Ovary (tissue), 10 donors: ENCODE measurements around the gene RGS19. TPM values are rescaled to one million over a fixed set of nuclear protein-coding genes. Genes with fewer than 3 reads are reported as not detected.
"Not testable (repeated sequence)": the region's sequence is repeated elsewhere in the genome, so short reads cannot be mapped to it uniquely, and the experiment has no call there.

Experiments
- DNase-seq, 5 donors: peaks; one replicate each; pipeline ENCODE4 v3.0.0-alpha.2; 2019 to 2020
- H3K27ac ChIP-seq, 2 donors: fragments of 200-600 bp; one replicate each; pipeline versions ENCODE4 v1.5.1 to v1.8.0; 2019 to 2022
- H3K27me3 ChIP-seq: fragments of 200-600 bp; one replicate; pipeline ENCODE4 v1.8.0; 2022
- H3K36me3 ChIP-seq: fragments of 200-600 bp; sonication (generic); one replicate; pipeline ENCODE4 v1.5.1; 2019
- H3K4me1 ChIP-seq: one replicate; pipeline ENCODE4 v1.8.1; 2013; ENCODE audit warnings: mild to moderate bottlenecking, moderate library complexity; ENCODE audit not compliant: insufficient read depth
- H3K4me3 ChIP-seq: fragments of 200-600 bp; sonication (generic); one replicate; pipeline ENCODE4 v1.5.1; 2017
- H3K9me3 ChIP-seq, 2 donors: fragments of 200-600 bp in 1 of 2; sonication (generic) in 1 of 2; one replicate each; pipeline versions ENCODE4 v1.5.1 to v1.8.1; 2013 to 2019; ENCODE audit warnings: mild to moderate bottlenecking in 1 of 2, moderate library complexity in 1 of 2
- EP300 ChIP-seq: sonication (generic); formaldehyde crosslinking; IDR thresholded peaks from one replicate; pipeline ENCODE4 v1.6.1; 2017; ENCODE audit warnings: antibody characterized with exemption
- POLR2A ChIP-seq: fragments of 450-650 bp; IDR thresholded peaks from one replicate; pipeline ENCODE4 v1.6.1; 2017; ENCODE audit warnings: antibody characterized with exemption, mild to moderate bottlenecking, moderate library complexity
- WGBS, 3 donors: extraction: QIAGEN DNeasy Blood & Tissue Kit in 1 of 3; methylation state at CpG; one replicate each; pipeline versions ENCODE4 v1.1.5 to v1.1.7; 2013 to 2017; 5-methylcytosine and 5-hydroxymethylcytosine counted together
- intact Hi-C, 4 donors: fragments of 100-400 bp; cut with DNase I; formaldehyde crosslinking; loops; one replicate each; pipeline versions ENCODE4 v1.11.0 to v1.15.1; 2022 to 2023
- long read RNA-seq, 3 donors: library from polyadenylated mRNA in 2 of 3; unstranded in 2 of 3; transcript quantifications; one replicate each; pipeline ENCODE4 v2.0.0 and lab custom pipeline, GENCODE V29; 2021 to 2026
- polyA plus RNA-seq, 2 donors: library from polyadenylated mRNA; stranded (reverse); fragments of 200-250 nt in 1 of 2; fragments of 350-450 nt in 1 of 2; fragmentation: Illumina TruSeq in 1 of 2; extraction: RNeasy Lipid Tissue Mini Kit (QIAGEN cat#74804) in 1 of 2; gene quantifications; one replicate each; pipeline ENCODE4 v1.2.3, GENCODE V29; 2013 to 2014
- total RNA-seq, 7 donors: library from RNA; depleted of rRNA in 2 of 7; stranded (reverse); fragments of >200 nt in 2 of 7; fragmentation: NEBNext Ultra II Directional in 3 of 7; extraction: Animal tissue kit (Norgen Biotek cat#: 25700) in 3 of 7; gene quantifications; one replicate each; pipeline versions ENCODE4 v1.1.0 to v1.2.4, GENCODE V29; 2016 to 2023
- TF ChIP-seq, protein P1 (sequence below), 3 donors: fragments of 450-650 bp in 2 of 3; fragments of 200-600 bp in 1 of 3; IDR thresholded peaks; one replicate each; pipeline versions ENCODE4 v1.5.1 to v1.8.0; 2016 to 2022; ENCODE audit warnings: antibody characterized with exemption in 3 of 3, mild to moderate bottlenecking in 1 of 3
- donor health status: DM: no; HTN: no; CAD: no; lungs with moderate emphysema.
- donor health status: DM: no; HTN: no; CAD: no.
- donor health status: Bipolar disorder and iron deficiency.
- donor health status: DM: yes; HTN: yes; CAD: no.
- donor health status: DM: no; HTN: no; CAD: no.
- donor health status: DM: yes; HTN: yes; CAD: no.

Gene RGS19, protein sequence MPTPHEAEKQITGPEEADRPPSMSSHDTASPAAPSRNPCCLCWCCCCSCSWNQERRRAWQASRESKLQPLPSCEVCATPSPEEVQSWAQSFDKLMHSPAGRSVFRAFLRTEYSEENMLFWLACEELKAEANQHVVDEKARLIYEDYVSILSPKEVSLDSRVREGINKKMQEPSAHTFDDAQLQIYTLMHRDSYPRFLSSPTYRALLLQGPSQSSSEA
- total RNA-seq (1 to 10 TPM; 3.3 to 7.6 (median 4.6) TPM), polyA plus RNA-seq (1 to 10 TPM; 2.1 to 4.5 TPM)
- long read RNA-seq, donor 1, transcript RGS19-201 (6 exons, 1,510 nt) = major isoform, 11 of 26 reads
- long read RNA-seq, donor 1, transcript RGS19-202 (6 exons, 1,593 nt) = minor isoform, 8 of 26 reads
- long read RNA-seq, donor 1, partial matches to known transcripts = 2 of 26 reads
- long read RNA-seq, donor 1, other reads (novel, unspliced or antisense) = 5 of 26 reads
- long read RNA-seq, donor 2, partial matches to known transcripts = 0 of 2 reads
- long read RNA-seq, donor 2, other reads (novel, unspliced or antisense) = 0 of 2 reads
- long read RNA-seq, donor 3, transcript RGS19-202 (6 exons, 1,593 nt) = major isoform, 10 of 22 reads
- long read RNA-seq, donor 3, partial matches to known transcripts = 5 of 22 reads
- long read RNA-seq, donor 3, other reads (novel, unspliced or antisense) = 3 of 22 reads

DNA sequence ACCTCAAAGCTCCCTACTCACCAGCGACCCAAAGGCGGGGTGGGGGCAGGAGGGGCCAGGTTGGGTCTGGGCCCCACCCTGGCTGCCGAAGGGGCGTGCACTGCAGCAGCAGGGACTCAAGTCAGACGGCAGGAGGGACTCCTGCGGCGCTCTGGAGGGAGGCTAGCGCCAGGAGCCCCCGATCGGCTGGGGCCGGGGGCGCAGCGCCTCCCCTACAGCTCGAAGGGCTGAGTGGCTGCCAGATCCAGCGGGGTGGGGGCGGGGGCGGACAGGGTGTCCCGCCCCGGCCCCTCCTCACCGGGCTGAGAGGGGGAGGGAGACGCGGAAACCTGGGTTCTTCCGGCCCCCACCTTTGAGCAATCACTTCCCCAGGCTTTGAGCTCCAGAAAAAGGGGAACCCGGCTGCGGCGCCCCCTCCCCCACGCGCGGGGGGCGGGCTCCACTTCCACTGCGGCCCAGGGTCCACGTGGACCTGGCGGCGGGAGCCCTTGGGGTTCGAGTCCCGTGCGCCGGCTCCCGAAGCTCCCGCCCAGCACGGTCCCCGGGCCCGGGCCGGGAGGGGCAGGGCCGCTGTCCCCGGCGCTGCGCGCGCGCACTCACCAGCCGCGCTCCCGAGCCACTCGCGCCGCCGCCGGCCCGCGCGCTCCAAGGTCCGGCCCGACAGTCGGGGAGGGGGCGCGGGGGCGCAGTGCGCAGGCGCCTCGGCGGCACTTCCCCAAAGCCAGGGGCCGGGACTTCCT lies at the start of gene RGS19:
Gene RGS19 (minus strand): TSS at position 246 of the 740 bp plus-strand sequence. CDS start 2,632 bp downstream, outside the sequence.
- intact Hi-C loops = no loop called here

DNA sequence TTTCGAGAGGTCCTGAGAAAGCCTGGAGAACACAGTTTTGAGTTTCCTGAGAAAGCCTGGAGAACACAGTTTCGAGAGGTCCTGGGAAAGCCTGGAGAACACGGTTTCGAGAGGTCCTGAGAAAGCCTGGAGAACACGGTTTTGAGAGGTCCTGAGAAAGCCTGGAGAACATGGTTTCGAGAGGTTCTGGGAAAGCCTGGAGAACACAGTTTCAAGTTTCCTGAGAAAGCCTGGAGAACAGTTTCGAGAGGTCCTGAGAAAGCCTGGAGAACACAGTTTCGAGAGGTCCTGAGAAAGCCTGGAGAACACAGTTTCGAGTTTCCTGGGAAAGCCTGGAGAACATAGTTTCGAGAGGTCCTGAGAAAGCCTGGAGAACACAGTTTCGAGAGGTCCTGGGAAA lies 44.2 kb upstream of the RGS19 start:
- DNase-seq = peak in 1 of 5 donors; percentile 0

More for the DNA sequence above, at the start of gene RGS19:
- TF ChIP-seq EP300 (no peak), POLR2A (no peak)
- TF ChIP-seq, protein P1, sequence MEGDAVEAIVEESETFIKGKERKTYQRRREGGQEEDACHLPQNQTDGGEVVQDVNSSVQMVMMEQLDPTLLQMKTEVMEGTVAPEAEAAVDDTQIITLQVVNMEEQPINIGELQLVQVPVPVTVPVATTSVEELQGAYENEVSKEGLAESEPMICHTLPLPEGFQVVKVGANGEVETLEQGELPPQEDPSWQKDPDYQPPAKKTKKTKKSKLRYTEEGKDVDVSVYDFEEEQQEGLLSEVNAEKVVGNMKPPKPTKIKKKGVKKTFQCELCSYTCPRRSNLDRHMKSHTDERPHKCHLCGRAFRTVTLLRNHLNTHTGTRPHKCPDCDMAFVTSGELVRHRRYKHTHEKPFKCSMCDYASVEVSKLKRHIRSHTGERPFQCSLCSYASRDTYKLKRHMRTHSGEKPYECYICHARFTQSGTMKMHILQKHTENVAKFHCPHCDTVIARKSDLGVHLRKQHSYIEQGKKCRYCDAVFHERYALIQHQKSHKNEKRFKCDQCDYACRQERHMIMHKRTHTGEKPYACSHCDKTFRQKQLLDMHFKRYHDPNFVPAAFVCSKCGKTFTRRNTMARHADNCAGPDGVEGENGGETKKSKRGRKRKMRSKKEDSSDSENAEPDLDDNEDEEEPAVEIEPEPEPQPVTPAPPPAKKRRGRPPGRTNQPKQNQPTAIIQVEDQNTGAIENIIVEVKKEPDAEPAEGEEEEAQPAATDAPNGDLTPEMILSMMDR (IDR thresholded peaks at IDR 0.05) = no peak
- Histone ChIP-seq H3K4me1 (no peaks in the 10 kb centered on the region), H3K27me3 (no peaks in the 10 kb centered on the region), H3K27ac (peak within 1 kb of the TSS in 1 of 2 donors; percentile 22), H3K4me3 (peak within 1 kb of the TSS; percentile 37), H3K36me3 (no peaks in the 10 kb centered on the region), H3K9me3 (no peaks in the 10 kb centered on the region)
- DNase-seq = peak; percentile 56 to 78 (median 71)
- 0 to 1% (median 0%) methylated on average over 26 to 73 of the region's 73 CpGs for WGBS, 3 donors

DNA sequence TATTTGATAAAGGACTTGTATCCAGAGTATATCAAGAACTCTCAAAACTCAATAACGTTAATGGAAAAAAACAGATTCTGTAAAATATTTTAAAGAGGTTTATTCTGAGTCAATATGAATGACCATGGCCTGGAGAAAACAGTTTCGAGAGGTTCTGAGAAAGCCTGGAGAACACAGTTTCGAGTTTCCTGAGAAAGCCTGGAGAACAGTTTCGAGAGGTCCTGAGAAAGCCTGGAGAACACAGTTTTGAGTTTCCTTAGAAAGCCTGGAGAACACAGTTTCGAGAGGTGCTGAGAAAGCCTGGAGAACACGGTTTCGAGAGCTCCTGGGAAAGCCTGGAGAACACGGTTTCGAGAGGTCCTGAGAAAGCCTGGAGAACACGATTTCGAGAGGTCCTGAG lies 43.6 kb upstream of the RGS19 start:
- H3K36me3 ChIP-seq, H3K4me1 ChIP-seq, H3K4me3 ChIP-seq, intact Hi-C loops, H3K9me3 ChIP-seq, H3K27me3 ChIP-seq, H3K27ac ChIP-seq: not testable (repeated sequence)
- 80 to 83% (median 83%) methylated on average over 11 of the region's 11 CpGs for WGBS, 3 donors
- peak in 1 of 5 donors; percentile 1 for DNase-seq

More for the DNA sequence above, 44.2 kb upstream of the RGS19 start:
- intact Hi-C loops, H3K4me3 ChIP-seq, H3K36me3 ChIP-seq, H3K27ac ChIP-seq, H3K4me1 ChIP-seq, H3K9me3 ChIP-seq, H3K27me3 ChIP-seq: not testable (repeated sequence)
- 83 to 88% (median 83%) methylated on average over 11 of the region's 11 CpGs for WGBS, 3 donors

DNA sequence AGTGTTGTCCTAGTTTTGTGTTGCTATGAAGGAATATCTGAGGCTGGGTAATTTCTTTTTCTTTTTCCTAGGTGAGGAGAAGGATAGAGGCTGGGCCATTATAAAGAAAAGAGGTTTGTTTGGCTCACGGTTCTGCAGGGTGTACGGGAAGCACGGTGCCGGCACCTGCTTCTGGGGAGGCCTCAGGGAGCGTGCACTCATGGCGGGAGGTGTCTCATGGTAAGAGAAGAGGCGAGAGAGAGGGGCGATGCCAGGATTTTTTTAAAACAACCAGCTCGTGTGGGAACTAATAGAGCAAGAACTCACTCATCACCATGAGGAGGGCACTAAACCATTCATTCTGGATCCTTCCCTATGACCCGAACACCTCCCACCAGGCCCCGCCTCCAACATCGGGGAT lies 42.3 kb upstream of the RGS19 start:
- Histone ChIP-seq H3K36me3 (no peaks in the 10 kb centered on the region), H3K4me1 (peaks cover 2% of the 10 kb centered on the region), H3K27ac (no peak overlapping the region), H3K9me3 (no peaks in the 10 kb centered on the region), H3K4me3 (no peak overlapping the region), H3K27me3 (no peaks in the 10 kb centered on the region)
- intact Hi-C loops = no loop called here
- TF ChIP-seq EP300 = no peak
- TF ChIP-seq, protein P1 (IDR thresholded peaks at IDR 0.05) = no peak
- TF ChIP-seq POLR2A = no peak
- 69 to 81% (median 75%) methylated on average over 12 of the region's 12 CpGs for WGBS, 3 donors
- DNase-seq = peak in 1 of 5 donors; percentile 11

DNA sequence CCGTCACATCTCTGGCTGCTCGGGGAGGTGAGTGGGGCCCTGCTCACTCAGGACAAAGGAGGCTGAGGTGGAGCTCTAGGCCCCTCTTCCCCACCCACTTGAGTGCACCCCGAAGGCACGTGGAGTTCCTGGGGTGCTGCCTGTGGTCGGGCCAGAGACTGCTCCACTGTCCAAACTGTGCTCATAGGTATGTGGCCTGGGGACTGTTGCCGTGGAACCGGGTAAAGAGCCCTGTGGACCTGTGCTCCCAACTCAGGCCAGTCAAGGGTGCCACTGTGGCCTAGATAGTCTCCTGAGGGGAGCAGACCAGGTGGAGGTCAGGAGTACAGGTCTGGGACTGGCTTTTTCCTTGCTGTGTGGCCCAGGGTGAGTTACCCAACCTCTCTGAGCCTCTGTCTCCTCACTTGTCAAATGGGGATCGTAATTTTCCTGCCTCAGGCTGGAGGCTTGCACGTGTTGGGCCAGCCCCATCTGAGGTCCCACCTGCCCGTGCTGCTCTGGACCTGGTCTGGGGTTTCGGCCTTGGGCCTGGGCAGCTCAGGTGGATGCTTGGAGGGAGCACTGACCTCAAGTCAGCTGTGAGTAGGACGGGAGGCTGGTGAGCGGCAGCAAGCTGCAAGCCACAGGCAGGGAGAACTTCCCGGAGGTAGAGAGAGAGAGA lies 40.5 kb upstream of the RGS19 start:
- H3K27ac ChIP-seq = no peak overlapping the region
- no peak overlapping the region for H3K4me3 ChIP-seq
- no peaks in the 10 kb centered on the region for H3K9me3 ChIP-seq
- intact Hi-C loops = loop anchor here in 1 of 4 donors (10.0 kb wide), 1 partner anchor 85 kb away; the partner anchor contains the start of gene C20orf204
- no peaks in the 10 kb centered on the region for H3K27me3 ChIP-seq
- H3K4me1 ChIP-seq = peaks cover 2% of the 10 kb centered on the region
- 51 to 57% (median 53%) methylated on average over 14 of the region's 14 CpGs for WGBS, 3 donors
- no peak for TF ChIP-seq POLR2A
- no peak for TF ChIP-seq EP300
- peak in 2 of 5 donors; percentile 6 to 31 for DNase-seq
- no peaks in the 10 kb centered on the region for H3K36me3 ChIP-seq
